Measurements from ENCODE around the gene RNF115. TPM values are rescaled to one million over a fixed set of nuclear protein-coding genes. Genes with fewer than 3 reads are reported as not detected.

RNF115 gene
- total and polyA plus RNA-seq, 2 of the 13 experiments (the other 11 are each of a cell fraction or from before 2014, with no cell fraction given) = 6.0 to 10.1 TPM

DNA sequence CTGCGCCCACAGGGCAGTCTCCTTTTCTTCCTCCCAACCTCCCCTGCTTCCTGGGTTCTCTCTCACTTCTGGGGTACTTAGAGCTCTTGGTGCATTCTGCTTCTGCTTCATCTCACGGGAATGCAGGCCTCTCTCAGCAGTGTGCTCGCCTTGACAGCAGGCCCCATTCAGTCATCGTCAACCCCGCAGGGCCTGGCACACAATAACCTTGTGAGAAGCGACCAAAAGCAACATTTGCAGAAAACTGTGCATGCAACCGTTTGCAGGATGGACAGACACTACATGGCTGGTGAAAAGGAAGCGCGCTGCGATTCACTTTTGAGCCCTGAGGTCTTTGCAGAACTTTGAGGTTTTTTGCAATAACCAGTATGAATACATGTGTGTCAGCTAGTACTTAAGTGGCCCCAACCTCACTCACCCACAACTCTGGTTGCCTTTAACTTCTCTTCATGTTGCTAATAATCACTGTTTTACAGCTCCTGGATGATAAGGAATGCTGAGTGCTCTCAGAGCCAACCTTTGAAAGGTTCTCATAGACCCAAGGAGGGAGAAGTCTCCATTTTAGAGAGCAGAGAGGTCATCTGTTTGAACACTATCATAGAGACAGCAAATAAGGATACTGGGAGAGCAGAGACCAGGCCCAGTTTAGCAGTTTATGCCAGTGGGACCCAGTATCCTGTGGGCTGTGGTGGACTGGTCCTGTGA is 107.1 kb downstream of the RNF115 start:
- no peak overlapping the region for H3K4me3 ChIP-seq (replicated peaks in 1 of 3; ENCODE audit: insufficient read depth in 1 of 3, low read depth in 2 of 3, low read length in 3 of 3)
- no peaks in the 10 kb centered on the region for H4K20me1 ChIP-seq (ENCODE audit: insufficient read depth, low read length)
- ATAC-seq (no peak), DNase-seq (ENCODE audit: low spot score) (no peak), FAIRE-seq (no peak)
- CTCF ChIA-PET (ENCODE audit: low intra/inter-chr PET ratio, low total read pairs) = no interaction called here
- H3K36me3 ChIP-seq (replicated peaks in 1 of 2; ENCODE audit: control insufficient read depth in 1 of 2, insufficient read depth in 2 of 2, low read length in 2 of 2) = no peaks in the 10 kb centered on the region
- peaks cover 67% of the 10 kb centered on the region for H3K4me1 ChIP-seq (ENCODE audit: insufficient read depth, low read length)
- H3K27me3 ChIP-seq (ENCODE audit: control insufficient read depth in 1 of 2, insufficient read depth in 2 of 2, low read length in 2 of 2) = no peaks in the 10 kb centered on the region
- 74% methylated on average over 9 of the region's 10 CpGs for WGBS (ENCODE audit: low lambda C conversion rate)
- no peak overlapping the region for H3K9ac ChIP-seq (ENCODE audit: insufficient read depth, low read depth, low read length)
- intact Hi-C loops (cut with micrococcal nuclease; ENCODE audit: unreplicated experiment) = no loop called here
- H3K4me2 ChIP-seq (ENCODE audit: low read depth, low read length) = no peak overlapping the region
- no peak overlapping the region for H3K27ac ChIP-seq (ENCODE audit: extremely low read length, insufficient read depth, low read length)
- no TSS peak for BruUV-seq (replicated peaks)
- no peaks in the 10 kb centered on the region for H3K9me3 ChIP-seq (ENCODE audit: low read length)
- POLR2A ChIA-PET = interaction anchor here (1.4 kb wide), 1 partner anchor 10 kb away, joined by 3 read pairs; the partner anchor contains the start of gene PDZK1
- H3K79me2 ChIP-seq (ENCODE audit: insufficient read depth, low read length) = no peaks in the 10 kb centered on the region
- in situ Hi-C loops (cut with HindIII; ENCODE audit: extremely low pct_ligation_motif_present, low pct_unique_long_range_greater_than_20kb) = no loop called here
- H2AFZ ChIP-seq (ENCODE audit: low read length) = peak overlapping the region; percentile 33
- TF ChIP-seq, protein P1, sequence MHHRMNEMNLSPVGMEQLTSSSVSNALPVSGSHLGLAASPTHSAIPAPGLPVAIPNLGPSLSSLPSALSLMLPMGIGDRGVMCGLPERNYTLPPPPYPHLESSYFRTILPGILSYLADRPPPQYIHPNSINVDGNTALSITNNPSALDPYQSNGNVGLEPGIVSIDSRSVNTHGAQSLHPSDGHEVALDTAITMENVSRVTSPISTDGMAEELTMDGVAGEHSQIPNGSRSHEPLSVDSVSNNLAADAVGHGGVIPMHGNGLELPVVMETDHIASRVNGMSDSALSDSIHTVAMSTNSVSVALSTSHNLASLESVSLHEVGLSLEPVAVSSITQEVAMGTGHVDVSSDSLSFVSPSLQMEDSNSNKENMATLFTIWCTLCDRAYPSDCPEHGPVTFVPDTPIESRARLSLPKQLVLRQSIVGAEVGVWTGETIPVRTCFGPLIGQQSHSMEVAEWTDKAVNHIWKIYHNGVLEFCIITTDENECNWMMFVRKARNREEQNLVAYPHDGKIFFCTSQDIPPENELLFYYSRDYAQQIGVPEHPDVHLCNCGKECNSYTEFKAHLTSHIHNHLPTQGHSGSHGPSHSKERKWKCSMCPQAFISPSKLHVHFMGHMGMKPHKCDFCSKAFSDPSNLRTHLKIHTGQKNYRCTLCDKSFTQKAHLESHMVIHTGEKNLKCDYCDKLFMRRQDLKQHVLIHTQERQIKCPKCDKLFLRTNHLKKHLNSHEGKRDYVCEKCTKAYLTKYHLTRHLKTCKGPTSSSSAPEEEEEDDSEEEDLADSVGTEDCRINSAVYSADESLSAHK (CRISPR knock-in tag; IDR thresholded peaks at IDR 0.05; ENCODE audit: borderline replicate concordance) = no peak
- TF ChIP-seq MAFF (IDR thresholded peaks at IDR 0.05; ENCODE audit: low read depth, low read length) (no peak), SRSF1 (optimal IDR thresholded peaks at IDR 0.05; ENCODE audit: low read depth, low read length) (no peak), RFX1 (IDR thresholded peaks at IDR 0.05) (no peak)
- TF ChIP-seq, protein P2, sequence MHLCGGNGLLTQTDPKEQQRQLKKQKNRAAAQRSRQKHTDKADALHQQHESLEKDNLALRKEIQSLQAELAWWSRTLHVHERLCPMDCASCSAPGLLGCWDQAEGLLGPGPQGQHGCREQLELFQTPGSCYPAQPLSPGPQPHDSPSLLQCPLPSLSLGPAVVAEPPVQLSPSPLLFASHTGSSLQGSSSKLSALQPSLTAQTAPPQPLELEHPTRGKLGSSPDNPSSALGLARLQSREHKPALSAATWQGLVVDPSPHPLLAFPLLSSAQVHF (CRISPR knock-in tag; IDR thresholded peaks at IDR 0.05) = no peak
- TF ChIP-seq, protein P3, sequence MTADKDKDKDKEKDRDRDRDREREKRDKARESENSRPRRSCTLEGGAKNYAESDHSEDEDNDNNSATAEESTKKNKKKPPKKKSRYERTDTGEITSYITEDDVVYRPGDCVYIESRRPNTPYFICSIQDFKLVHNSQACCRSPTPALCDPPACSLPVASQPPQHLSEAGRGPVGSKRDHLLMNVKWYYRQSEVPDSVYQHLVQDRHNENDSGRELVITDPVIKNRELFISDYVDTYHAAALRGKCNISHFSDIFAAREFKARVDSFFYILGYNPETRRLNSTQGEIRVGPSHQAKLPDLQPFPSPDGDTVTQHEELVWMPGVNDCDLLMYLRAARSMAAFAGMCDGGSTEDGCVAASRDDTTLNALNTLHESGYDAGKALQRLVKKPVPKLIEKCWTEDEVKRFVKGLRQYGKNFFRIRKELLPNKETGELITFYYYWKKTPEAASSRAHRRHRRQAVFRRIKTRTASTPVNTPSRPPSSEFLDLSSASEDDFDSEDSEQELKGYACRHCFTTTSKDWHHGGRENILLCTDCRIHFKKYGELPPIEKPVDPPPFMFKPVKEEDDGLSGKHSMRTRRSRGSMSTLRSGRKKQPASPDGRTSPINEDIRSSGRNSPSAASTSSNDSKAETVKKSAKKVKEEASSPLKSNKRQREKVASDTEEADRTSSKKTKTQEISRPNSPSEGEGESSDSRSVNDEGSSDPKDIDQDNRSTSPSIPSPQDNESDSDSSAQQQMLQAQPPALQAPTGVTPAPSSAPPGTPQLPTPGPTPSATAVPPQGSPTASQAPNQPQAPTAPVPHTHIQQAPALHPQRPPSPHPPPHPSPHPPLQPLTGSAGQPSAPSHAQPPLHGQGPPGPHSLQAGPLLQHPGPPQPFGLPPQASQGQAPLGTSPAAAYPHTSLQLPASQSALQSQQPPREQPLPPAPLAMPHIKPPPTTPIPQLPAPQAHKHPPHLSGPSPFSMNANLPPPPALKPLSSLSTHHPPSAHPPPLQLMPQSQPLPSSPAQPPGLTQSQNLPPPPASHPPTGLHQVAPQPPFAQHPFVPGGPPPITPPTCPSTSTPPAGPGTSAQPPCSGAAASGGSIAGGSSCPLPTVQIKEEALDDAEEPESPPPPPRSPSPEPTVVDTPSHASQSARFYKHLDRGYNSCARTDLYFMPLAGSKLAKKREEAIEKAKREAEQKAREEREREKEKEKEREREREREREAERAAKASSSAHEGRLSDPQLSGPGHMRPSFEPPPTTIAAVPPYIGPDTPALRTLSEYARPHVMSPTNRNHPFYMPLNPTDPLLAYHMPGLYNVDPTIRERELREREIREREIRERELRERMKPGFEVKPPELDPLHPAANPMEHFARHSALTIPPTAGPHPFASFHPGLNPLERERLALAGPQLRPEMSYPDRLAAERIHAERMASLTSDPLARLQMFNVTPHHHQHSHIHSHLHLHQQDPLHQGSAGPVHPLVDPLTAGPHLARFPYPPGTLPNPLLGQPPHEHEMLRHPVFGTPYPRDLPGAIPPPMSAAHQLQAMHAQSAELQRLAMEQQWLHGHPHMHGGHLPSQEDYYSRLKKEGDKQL (CRISPR knock-in tag; IDR thresholded peaks at IDR 0.05; ENCODE audit: low read depth) = no peak
- TF ChIP-seq, protein P4, sequence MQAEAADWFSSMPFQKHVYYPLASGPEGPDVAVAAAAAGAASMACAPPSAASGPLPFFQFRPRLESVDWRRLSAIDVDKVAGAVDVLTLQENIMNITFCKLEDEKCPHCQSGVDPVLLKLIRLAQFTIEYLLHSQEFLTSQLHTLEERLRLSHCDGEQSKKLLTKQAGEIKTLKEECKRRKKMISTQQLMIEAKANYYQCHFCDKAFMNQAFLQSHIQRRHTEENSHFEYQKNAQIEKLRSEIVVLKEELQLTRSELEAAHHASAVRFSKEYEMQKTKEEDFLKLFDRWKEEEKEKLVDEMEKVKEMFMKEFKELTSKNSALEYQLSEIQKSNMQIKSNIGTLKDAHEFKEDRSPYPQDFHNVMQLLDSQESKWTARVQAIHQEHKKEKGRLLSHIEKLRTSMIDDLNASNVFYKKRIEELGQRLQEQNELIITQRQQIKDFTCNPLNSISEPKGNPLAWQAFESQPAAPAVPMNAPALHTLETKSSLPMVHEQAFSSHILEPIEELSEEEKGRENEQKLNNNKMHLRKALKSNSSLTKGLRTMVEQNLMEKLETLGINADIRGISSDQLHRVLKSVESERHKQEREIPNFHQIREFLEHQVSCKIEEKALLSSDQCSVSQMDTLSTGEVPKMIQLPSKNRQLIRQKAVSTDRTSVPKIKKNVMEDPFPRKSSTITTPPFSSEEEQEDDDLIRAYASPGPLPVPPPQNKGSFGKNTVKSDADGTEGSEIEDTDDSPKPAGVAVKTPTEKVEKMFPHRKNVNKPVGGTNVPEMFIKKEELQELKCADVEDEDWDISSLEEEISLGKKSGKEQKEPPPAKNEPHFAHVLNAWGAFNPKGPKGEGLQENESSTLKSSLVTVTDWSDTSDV (CRISPR knock-in tag; IDR thresholded peaks at IDR 0.05) = no peak
- TF ChIP-seq, protein P5, sequence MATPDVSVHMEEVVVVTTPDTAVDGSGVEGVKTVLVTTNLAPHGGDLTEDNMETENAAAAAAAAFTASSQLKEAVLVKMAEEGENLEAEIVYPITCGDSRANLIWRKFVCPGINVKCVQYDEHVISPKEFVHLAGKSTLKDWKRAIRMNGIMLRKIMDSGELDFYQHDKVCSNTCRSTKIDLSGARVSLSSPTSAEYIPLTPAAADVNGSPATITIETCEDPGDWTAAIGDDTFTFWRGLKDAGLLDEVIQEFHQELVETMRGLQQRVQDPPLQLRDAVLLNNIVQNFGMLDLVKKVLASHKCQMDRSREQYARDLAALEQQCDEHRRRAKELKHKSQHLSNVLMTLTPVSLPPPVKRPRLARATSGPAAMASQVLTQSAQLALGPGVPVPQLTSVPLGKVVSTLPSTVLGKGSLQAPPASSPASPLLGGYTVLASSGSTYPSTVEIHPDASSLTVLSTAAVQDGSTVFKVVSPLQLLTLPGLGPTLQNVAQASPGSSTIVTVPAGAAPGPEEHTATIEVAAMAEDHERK (CRISPR knock-in tag; IDR thresholded peaks at IDR 0.05; ENCODE audit: low read depth) = no peak

Data from HepG2 (cell line).